Brain microvascular endothelial cell (primary cell): Measurements from ENCODE around the gene CCDC150.

Experiments used
- DNase-seq: peaks from one replicate; pipeline ENCODE4 v3.0.0-alpha.2; 2020
- H3K27ac ChIP-seq: fragments of 250-450 bp; sonication (Bioruptor Pico); 2 replicates; pipeline ENCODE4 v1.5.1; 2020; ENCODE audit warnings: mild to moderate bottlenecking, moderate library complexity
- H3K27me3 ChIP-seq: fragments of 250-450 bp; sonication (Bioruptor Pico); replicated peaks from 2 replicates; pipeline ENCODE4 v1.5.1; 2020; ENCODE audit warnings: mild to moderate bottlenecking
- H3K36me3 ChIP-seq: fragments of 250-450 bp; sonication (Bioruptor Pico); replicated peaks from 2 replicates; pipeline ENCODE4 v1.5.1; 2020; ENCODE audit warnings: mild to moderate bottlenecking
- H3K4me3 ChIP-seq: 2 replicates; pipeline ENCODE4 v1.5.1; 2011; ENCODE audit warnings: low read depth, mild to moderate bottlenecking, control low read depth, low read length, moderate library complexity
- in situ Hi-C: cut with HindIII; loops from 2 replicates; pipeline ENCODE4 v1.10.0; 2017; ENCODE audit warnings: low sequenced_read_pairs, low pct_ligation_motif_present
- TF ChIP-seq, protein P1 (sequence below): IDR thresholded peaks from 2 replicates; pipeline ENCODE4 v1.5.1; 2011; ENCODE audit warnings: low read depth, mild to moderate bottlenecking, moderate library complexity, low read length, control low read depth, inconsistent platforms; ENCODE audit errors: missing control alignments

The CCDC150 gene

GRCh38 chr2:196743165-196743564 is 103.7 kb downstream of the CCDC150 start:
- in situ Hi-C loops, result no loop called here
- Histone ChIP-seq H3K27ac (no peak overlapping the region), H3K27me3 (no peaks in the 10 kb centered on the region), H3K36me3 (no peaks in the 10 kb centered on the region), H3K4me3 (no peak overlapping the region)
- TF ChIP-seq, protein P1, sequence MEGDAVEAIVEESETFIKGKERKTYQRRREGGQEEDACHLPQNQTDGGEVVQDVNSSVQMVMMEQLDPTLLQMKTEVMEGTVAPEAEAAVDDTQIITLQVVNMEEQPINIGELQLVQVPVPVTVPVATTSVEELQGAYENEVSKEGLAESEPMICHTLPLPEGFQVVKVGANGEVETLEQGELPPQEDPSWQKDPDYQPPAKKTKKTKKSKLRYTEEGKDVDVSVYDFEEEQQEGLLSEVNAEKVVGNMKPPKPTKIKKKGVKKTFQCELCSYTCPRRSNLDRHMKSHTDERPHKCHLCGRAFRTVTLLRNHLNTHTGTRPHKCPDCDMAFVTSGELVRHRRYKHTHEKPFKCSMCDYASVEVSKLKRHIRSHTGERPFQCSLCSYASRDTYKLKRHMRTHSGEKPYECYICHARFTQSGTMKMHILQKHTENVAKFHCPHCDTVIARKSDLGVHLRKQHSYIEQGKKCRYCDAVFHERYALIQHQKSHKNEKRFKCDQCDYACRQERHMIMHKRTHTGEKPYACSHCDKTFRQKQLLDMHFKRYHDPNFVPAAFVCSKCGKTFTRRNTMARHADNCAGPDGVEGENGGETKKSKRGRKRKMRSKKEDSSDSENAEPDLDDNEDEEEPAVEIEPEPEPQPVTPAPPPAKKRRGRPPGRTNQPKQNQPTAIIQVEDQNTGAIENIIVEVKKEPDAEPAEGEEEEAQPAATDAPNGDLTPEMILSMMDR, result no peak
- no peak for DNase-seq

DNA sequence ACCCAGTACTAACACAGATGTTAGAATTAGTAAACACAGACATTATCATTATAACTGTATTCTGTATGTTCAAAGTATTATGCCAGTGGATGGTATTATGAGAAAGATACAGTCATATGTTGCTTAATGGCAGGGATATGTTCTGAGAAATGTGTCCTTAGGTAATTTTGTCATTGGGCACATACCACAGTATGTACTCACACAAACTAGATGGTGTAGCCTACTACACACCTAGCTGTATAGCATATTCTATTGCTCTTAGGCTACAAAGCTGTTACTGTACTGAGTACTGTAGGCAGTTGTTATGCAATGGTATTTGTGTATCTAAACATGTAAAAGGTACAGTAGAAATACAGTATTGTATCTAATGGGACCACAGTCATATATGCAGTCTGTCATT is 106.2 kb downstream of the CCDC150 start:
- in situ Hi-C loops, result no loop called here
- Histone ChIP-seq H3K36me3 (no peaks in the 10 kb centered on the region), H3K27ac (no peak overlapping the region), H3K27me3 (no peaks in the 10 kb centered on the region), H3K4me3 (no peak overlapping the region)
- TF ChIP-seq, protein P1, result no peak
- no peak for DNase-seq

DNA sequence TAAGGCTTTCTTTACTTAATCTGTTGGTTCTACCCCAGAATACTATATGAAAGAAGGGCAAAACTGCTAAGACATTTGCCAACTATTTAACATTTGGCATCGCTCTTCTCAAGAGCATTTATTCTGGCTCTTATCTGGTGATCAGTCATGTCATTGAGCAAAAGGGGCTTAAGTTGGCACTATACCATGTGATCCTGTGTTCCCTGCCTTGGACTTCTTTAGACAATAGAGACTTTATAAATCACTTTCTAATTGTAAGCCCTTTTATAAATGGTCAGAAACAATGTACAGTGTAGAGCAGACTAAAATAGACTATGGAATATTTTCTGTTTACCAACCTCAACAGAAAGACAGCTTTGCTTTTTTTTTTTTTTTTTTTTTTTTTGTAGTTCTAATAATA is 107.9 kb downstream of the CCDC150 start:
- TF ChIP-seq, protein P1, result no peak
- no peak overlapping the region for H3K27ac ChIP-seq
- DNase-seq, result no peak
- no peak overlapping the region for H3K4me3 ChIP-seq
- H3K36me3 ChIP-seq, result no peaks in the 10 kb centered on the region
- no peaks in the 10 kb centered on the region for H3K27me3 ChIP-seq
- in situ Hi-C loops, result no loop called here

GRCh38 chr2:196748123-196748522 is 108.6 kb downstream of the CCDC150 start:
- in situ Hi-C loops, result no loop called here
- no peak overlapping the region for H3K27ac ChIP-seq
- TF ChIP-seq, protein P1, result no peak

DNA sequence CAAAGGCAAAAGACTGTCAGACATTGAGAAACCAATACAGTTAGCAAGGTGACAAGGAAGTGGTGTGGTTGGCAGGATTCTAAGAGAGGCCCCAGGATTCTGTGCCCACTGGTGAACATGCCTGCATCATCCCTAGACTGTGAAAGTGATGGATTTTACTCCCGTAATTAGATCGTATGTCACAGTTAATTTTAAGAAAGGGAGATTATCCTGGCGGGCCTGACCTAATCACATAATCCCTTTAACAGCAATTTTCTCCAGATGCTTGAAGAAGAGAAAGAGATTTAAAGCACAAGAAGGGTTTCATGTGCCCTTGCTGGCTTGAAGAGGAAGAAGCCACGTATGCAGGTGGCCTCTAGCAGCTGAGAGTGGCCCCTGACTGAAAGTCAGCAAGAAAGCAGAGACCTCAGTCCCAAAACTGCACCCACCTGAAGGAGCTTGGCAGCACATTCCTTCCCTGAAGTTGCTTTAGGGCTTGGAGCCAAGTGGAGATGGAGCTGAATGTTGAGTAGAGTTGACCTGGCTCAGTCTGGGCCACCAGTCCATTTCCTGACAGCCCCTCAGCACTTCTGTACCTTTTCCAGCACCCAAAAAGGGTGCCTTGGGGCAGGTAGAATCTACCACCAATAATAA is 110.9 kb downstream of the CCDC150 start:
- no peaks in the 10 kb centered on the region for H3K36me3 ChIP-seq
- H3K27ac ChIP-seq, result no peak overlapping the region
- no peaks in the 10 kb centered on the region for H3K27me3 ChIP-seq
- H3K4me3 ChIP-seq, result no peak overlapping the region
- no peak for DNase-seq
- TF ChIP-seq, protein P1, result no peak
- in situ Hi-C loops, result no loop called here

More at GRCh38 chr2:196748123-196748522, 108.6 kb downstream of the CCDC150 start:
- H3K36me3 ChIP-seq, result no peaks in the 10 kb centered on the region
- no peak overlapping the region for H3K4me3 ChIP-seq
- H3K27me3 ChIP-seq, result no peaks in the 10 kb centered on the region
- DNase-seq, result no peak
